ENCODE measurements around the gene DNAJC21.

GRCh38 chr5:35003018-35003957 is 73.9 kb downstream of the DNAJC21 start:
- peak in 5 of 7 experiments; percentile 26 to 86 (median 81) for TF ChIP-seq CTCF (IDR thresholded peaks at IDR 0.05)
- no peak for TF ChIP-seq POLR2A (IDR thresholded peaks at IDR 0.05)
- TF ChIP-seq EP300 (IDR thresholded peaks at IDR 0.05), result no peak
